Measurements from ENCODE around the gene PTPN2. TPM values are rescaled to one million over a fixed set of nuclear protein-coding genes. Genes with fewer than 3 reads are reported as not detected.
"Not testable (repeated sequence)": the region's sequence is repeated elsewhere in the genome, so short reads cannot be mapped to it uniquely, and the experiment has no call there.

Gene PTPN2
- 40.4 TPM for total RNA-seq

- no peak for FAIRE-seq
Measured at GRCh38 chr18:12883684-12884405, at the start of gene PTPN2. PTPN2 (minus strand) TSS chr18:12884237; CDS start chr18:12884141, 96 bp downstream.

GRCh38 chr18:12933327-12933726, 49.3 kb upstream of the PTPN2 start:
- no peak for FAIRE-seq

More at GRCh38 chr18:12883684-12884405, at the start of gene PTPN2:
- peak; percentile 89 to 93 for DNase-seq (ENCODE audit: low spot score in 2 of 2)

DNA sequence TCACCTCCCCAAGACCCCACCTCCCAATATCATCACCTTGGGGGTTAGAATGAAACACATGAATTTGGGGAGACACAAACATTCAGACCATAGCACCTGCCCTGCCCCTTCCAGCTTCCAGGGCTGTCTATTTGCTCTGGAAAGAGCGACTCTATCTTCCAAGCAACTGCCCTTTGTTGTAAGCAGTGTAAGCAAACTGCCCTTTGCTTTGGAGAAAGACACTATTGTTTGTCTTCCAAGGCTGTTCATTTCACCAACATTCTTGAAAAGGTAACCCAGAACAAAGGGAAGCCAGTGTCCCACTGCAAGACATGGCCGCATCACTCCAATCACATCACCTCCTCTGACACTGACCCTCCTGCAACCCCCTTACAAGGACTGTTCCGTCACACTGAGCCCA, 46.9 kb upstream of the PTPN2 start:
- FAIRE-seq = no peak

More at GRCh38 chr18:12933327-12933726, 49.3 kb upstream of the PTPN2 start:
- DNase-seq (ENCODE audit: low spot score in 2 of 2) = no peak

DNA sequence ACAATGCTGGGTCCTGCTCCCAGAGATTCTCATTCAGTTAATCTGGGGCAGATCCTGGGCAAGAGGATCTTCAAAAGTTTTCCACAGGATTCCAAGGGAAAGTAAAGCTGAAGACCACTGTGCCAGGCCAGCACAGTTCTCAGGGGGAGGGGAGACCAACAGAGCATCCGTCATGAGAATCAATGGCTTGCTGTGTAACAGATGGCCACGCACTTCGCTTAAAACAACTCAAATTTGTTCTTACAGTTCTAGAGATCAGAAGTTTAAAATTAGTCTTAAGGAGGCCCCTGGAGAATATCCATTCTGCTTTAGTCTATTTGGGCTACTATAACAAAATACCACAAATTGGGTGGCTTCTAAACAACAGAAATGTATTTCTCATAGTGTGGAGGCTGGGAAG, 46.3 kb upstream of the PTPN2 start:
- FAIRE-seq = no peak
- DNase-seq (ENCODE audit: low spot score in 2 of 2) = no peak

More for the DNA sequence above, 46.9 kb upstream of the PTPN2 start:
- DNase-seq (ENCODE audit: low spot score in 2 of 2) = no peak

DNA sequence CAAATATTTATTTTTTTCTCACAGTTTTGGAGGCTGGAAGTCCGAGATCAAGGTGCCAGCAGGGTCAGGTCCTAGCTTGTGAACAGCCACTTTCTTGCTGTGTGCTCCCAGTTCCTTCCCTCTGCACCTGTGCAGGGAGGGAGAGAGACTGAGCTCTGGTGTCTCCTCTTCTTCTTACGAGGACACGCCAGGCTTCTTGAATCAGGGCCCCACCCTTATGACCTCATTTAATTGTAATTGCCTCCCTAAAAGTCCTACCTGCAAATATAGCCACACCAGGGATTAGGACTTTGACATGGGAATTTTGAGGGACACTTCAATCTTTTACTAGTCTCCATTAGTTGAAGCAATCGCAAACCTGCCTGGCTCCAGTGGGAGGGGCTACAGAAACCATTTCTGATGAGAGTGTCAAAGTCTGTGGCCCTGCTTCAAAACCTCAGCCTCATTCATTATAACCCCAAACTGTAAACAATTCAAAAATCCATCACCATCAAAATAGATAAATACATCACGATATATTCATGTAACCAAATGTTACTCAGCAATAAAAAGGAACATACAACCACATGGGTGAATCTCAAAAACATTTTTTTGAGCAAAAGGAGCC, 45.5 kb upstream of the PTPN2 start:
- DNase-seq (ENCODE audit: low spot score in 2 of 2) = no peak
- no peak for FAIRE-seq

- DNase-seq (ENCODE audit: low spot score in 2 of 2) (peak in 1 of 2 donors; percentile 28), FAIRE-seq (no peak)
Measured at GRCh38 chr18:12928641-12929040, 44.6 kb upstream of the PTPN2 start.

DNA sequence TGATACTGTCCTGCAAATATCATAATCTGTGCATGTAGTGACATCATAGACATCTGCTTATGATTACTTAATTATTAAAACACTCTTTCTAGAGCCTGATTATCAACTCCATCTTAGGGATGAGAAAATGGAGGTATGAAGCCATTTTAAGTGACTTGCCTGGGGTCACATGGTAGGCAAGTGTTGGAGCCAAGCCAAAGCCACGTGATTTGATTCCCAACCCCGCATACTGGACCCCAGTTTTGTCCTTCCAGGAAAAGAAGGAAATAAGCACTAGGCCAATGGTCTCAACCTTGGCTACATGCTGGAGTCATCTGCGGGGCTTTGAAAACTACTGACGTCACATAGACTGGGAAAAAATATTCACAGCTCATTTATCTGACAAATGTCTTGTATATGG, 44.2 kb upstream of the PTPN2 start:
- FAIRE-seq (no peak), DNase-seq (ENCODE audit: low spot score in 2 of 2) (no peak)

GRCh38 chr18:12924616-12925015, 40.6 kb upstream of the PTPN2 start:
- no peak for DNase-seq (ENCODE audit: low spot score in 2 of 2)
- no peak for FAIRE-seq

DNA sequence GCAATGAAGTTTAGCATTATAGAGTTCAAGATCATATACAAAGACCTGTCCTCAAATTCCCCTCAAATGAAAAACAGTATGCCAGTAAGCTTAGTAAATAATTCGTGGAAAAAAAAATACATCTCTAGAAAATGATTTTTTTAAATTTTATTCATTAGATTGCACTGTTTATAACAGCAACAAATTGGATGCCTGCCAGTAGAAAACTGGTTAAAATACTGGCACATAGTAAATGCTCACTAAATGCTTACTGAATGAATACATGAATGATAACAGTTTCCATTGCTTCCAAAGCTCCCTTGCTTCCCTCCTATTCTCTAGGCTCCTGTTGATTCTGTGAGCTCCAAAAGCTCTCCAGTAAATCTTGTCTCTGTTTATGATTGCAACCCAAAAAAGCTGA, 38.2 kb upstream of the PTPN2 start:
- FAIRE-seq (no peak), DNase-seq (ENCODE audit: low spot score in 2 of 2) (no peak)

DNA sequence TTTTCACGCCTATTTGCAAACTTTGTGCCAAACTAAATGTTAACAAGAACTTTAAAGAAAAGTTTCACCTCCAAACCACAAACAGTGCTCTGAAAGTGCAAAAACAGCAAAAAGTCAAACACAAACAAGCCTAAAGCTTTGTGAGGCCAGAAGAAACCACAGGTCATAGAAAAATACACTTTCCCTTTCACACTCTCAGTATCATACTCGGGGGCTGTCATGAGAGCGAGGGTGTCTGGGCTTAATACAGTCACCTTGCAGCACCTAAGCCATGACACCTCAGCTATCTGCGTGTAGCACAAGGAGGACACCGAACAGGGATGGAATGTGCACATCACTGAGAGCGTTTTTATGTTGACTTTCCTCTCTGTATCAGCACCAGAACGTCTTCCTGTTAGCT, 37.1 kb upstream of the PTPN2 start:
- FAIRE-seq (no peak), DNase-seq (ENCODE audit: low spot score in 2 of 2) (no peak)

- DNase-seq (ENCODE audit: low spot score in 2 of 2) (no peak), FAIRE-seq (no peak)
Measured at GRCh38 chr18:12911929-12912703, 28.1 kb upstream of the PTPN2 start.

- DNase-seq (ENCODE audit: low spot score in 2 of 2) (peak in 1 of 2 donors; percentile 40), FAIRE-seq (no peak)
Measured at GRCh38 chr18:12911025-12911928, 27.2 kb upstream of the PTPN2 start.

DNA sequence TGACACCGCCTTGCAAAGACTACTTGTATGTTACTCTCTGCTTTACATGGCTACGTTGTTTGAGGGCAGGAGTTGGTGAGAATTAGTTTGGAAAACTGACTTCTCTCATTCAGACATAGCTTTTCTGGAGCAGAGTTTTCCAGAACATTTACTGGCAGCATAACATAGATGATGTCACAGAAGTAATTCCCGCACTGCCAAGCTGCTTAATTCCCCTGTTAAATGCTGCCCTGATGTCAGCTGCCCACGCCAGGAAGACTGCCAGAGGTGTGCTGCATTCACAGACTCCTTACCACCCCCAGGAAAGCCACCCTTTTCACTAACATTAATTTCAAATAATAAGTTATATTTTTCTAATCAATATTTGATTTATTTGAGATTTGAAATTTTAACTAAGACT, 24.7 kb upstream of the PTPN2 start:
- FAIRE-seq (no peak), DNase-seq (ENCODE audit: low spot score in 2 of 2) (no peak)

DNA sequence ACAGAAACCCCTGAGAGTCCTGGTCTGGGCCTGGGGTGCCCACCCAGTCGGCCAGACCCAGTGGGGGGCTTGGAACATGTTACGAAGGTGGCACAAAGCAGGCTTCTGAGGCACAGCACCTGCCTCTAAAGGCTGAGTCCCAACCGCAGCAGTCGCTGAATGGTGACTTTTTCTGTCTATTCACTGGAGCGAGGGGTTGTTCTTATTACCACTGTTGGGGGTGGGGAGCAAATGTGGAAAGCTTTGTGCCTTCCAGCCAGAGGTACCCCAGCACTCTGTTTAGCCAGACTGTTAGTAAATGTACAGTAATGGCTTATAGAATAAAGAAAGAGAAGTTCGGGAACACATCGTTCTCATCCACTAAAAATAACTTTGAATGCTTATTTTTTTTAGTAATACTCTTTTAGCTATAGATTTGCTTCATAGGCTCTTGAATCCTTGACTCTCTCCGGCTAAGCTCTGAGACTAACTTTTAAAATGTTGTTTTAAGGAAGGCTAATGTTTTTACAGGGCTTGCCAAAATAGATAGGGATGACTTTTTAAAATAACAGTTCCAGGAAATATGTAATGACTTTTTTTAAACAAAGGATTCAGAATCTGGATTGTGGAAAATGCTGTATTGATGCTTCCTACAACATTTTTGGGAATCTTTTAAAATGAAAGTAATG, 23.4 kb upstream of the PTPN2 start:
- DNase-seq (ENCODE audit: low spot score in 2 of 2) = no peak
- no peak for FAIRE-seq

DNA sequence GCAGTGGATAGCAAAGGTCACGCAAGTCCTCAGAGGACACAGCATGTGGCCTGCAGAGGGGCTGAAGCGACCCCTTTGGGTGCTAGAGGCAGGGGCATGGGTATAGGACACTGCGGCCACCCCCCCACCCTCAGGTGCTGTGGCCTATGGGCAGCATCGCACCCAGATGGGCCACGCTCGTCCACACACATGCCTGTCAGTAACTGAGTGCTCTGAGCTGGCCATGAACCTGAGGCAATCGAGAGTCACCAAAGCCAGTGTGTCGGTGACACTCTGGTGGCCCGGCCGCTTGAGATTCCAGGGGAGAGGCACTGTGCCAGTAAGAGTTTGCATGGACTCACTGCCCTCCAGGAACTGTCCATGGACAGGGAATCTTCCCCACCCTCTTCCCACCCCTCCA, 22.7 kb upstream of the PTPN2 start:
- FAIRE-seq (no peak), DNase-seq (ENCODE audit: low spot score in 2 of 2) (no peak)

DNA sequence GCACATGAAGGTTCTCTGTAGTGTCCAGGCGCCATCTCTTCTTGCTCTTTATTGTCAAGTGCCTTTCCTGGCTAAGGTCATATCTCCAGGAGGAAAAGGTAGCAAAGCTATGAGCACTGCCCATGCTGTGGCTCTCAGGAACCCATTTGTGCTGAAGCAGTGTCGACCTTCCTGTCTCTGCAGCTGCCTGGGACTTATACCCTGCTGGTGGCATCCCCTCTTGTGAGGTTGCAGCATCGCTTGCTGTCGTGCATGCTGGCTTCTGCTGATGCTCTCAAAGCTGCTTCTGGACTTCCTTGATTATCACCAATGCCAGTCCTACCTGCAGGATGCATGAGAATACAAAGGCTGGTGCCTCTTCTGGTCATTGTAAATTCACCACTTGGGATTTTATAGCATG, 22.1 kb upstream of the PTPN2 start:
- DNase-seq (ENCODE audit: low spot score in 2 of 2) = no peak

DNA sequence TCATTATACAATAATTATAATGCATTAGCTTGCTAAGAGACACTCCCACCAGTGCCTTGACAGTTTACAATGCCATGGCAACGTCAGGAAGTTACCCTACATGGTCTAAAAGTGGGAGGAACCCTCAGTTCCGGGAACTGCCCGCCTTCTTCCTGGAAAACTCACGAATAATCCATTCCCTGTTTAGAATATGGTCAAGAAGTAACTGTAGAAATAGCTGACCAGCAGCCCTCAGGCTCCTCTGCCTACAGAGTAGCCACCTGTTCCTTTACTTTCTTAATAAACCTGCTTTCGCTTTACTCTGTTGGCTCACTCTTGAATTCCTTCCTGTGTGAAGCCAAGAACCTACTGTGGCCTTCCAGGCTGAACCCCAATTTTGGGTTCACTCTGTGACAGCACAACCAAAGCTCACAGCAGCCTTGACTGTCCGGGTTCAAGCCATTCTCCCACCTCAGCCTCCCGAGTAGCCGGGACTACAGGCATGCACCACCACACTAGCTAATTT, 20.0 kb upstream of the PTPN2 start:
- DNase-seq (ENCODE audit: low spot score in 2 of 2) (no peak), FAIRE-seq (no peak)

More for the DNA sequence above, 22.1 kb upstream of the PTPN2 start:
- no peak for FAIRE-seq

GRCh38 chr18:12901208-12901607, 17.2 kb upstream of the PTPN2 start:
- not testable (repeated sequence) for FAIRE-seq

DNA sequence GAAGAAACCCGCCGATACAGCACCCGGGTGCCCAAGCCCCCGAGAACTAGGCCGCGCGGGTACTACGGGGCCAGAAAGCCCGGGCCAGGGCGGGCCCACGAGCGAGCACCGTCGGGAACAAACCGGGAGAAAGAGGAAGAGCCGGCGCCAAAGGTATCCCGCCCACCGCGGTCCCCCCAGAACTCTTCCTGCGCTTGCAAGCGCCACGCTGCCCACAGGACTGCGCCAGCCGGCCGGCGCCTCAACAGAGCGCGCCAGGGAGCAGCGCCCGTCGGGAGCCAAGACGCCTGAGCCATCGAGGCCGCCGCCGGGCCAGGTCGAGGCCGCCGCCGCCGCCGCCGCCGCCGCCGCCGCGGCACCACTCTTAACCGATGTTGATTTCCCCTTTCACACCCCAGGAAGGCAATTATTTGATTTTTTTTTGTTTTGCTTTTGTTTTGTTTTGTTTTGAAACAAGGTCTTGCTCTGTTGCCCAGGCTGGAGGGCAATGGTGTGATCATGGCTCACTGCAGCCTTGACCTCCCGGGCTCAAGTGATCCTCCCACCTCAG, 12.8 kb upstream of the PTPN2 start:
- DNase-seq (ENCODE audit: low spot score in 2 of 2); FAIRE-seq: not testable (repeated sequence)

More at GRCh38 chr18:12901208-12901607, 17.2 kb upstream of the PTPN2 start:
- DNase-seq (ENCODE audit: low spot score in 2 of 2) = not testable (repeated sequence)

Measured in frontal cortex (tissue), 4 donors.